Stomach (tissue), 19 donors: ENCODE data around the gene FAM241B. TPM values are rescaled to one million over a fixed set of nuclear protein-coding genes. Genes with fewer than 3 reads are reported as not detected.

ENCODE experiments used
- DNase-seq, 2 donors: peaks; one replicate each; pipeline versions ENCODE4 v3.0.0 to v3.0.0-alpha.2; 2013 to 2019
- H3K27ac ChIP-seq, 5 donors: fragments of 200-600 bp in 4 of 5; sonication (generic) in 4 of 5; one replicate each; pipeline ENCODE4 v1.5.1; 2013 to 2019; ENCODE audit warnings: mild to moderate bottlenecking in 1 of 5, moderate library complexity in 1 of 5
- H3K27me3 ChIP-seq, 3 donors: fragments of 200-600 bp; sonication (generic); one replicate each; pipeline ENCODE4 v1.5.1; 2017 to 2019; ENCODE audit warnings: mixed run types in 1 of 3
- H3K36me3 ChIP-seq, 4 donors: fragments of 200-600 bp; sonication (generic); 1 replicate in 3 of 4; 2 replicates in 1 of 4; pipeline ENCODE4 v1.5.1; 2016 to 2019
- H3K4me1 ChIP-seq, 4 donors: fragments of 200-600 bp; sonication (generic); one replicate each; pipeline ENCODE4 v1.5.1; 2016 to 2019
- H3K4me3 ChIP-seq, 4 donors: fragments of 200-600 bp; sonication (generic) in 3 of 4; one replicate each; pipeline ENCODE4 v1.5.1; 2016 to 2019; ENCODE audit warnings: mild to moderate bottlenecking in 1 of 4
- H3K9me3 ChIP-seq, 4 donors: fragments of 200-600 bp; sonication (generic); one replicate each; pipeline ENCODE4 v1.5.1; 2016 to 2019
- EP300 ChIP-seq: sonication (generic); formaldehyde crosslinking; IDR thresholded peaks from one replicate; pipeline ENCODE4 v1.6.1; 2017; ENCODE audit warnings: antibody characterized with exemption
- POLR2A ChIP-seq, 4 donors: fragments of 450-650 bp; IDR thresholded peaks; one replicate each; pipeline ENCODE4 v1.6.1; 2016; ENCODE audit warnings: antibody characterized with exemption in 4 of 4, control low read depth in 2 of 4, mild to moderate bottlenecking in 1 of 4, moderate library complexity in 1 of 4
- POLR2AphosphoS5 ChIP-seq, 3 donors: sonication (generic); formaldehyde crosslinking; IDR thresholded peaks; one replicate each; pipeline ENCODE4 v1.6.1; 2016; ENCODE audit warnings: antibody characterized with exemption in 3 of 3
- WGBS, 5 donors: extraction: QIAGEN DNeasy Blood & Tissue Kit in 3 of 5; methylation state at CpG; one replicate each; pipeline versions ENCODE4 v1.1.5 to v1.1.7; 2013 to 2018; 5-methylcytosine and 5-hydroxymethylcytosine counted together
- intact Hi-C: fragments of 100-400 bp; cut with DNase I; formaldehyde crosslinking; loops from one replicate; pipeline ENCODE4 v1.15.1; 2023; ENCODE audit warnings: low total_unique reads
- long read RNA-seq, 10 donors: transcript quantifications; one replicate each; lab custom pipeline, GENCODE V29; 2026
- polyA plus RNA-seq, 3 donors: library from polyadenylated mRNA; stranded (reverse); fragments of 200-250 nt; gene quantifications; one replicate each; pipeline ENCODE4 v1.2.3, GENCODE V29; 2013
- total RNA-seq, 5 donors: library from RNA; depleted of rRNA; stranded (reverse); fragments of >200 nt; gene quantifications; one replicate each; pipeline versions ENCODE4 v1.1.0 to v1.2.3, GENCODE V29; 2014 to 2016
- TF ChIP-seq, protein P1 (sequence below), 7 experiments: fragments of 450-650 bp in 4 of 7; fragments of 200-600 bp in 3 of 7; sonication (generic) in 3 of 7; IDR thresholded peaks; one replicate each; pipeline ENCODE4 v1.5.1; 2016 to 2019; ENCODE audit warnings: antibody characterized with exemption in 7 of 7, control low read depth in 2 of 7, mild to moderate bottlenecking in 1 of 7
- donor health status: healthy with polysubstance abuse.
- donor health status: Bipolar disorder and iron deficiency.
- donor health status: healthy.

The FAM241B gene, protein sequence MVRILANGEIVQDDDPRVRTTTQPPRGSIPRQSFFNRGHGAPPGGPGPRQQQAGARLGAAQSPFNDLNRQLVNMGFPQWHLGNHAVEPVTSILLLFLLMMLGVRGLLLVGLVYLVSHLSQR
- total RNA-seq (under 1 TPM in 2 of 5 donors, not detected in 3; 0.55 to 0.58 TPM), polyA plus RNA-seq (1 to 10 TPM; 4.0 to 7.4 (median 4.6) TPM)
- long read RNA-seq, donor 1, partial matches to known transcripts: 0 of 1 reads
- long read RNA-seq, donor 1, other reads (novel, unspliced or antisense): 0 of 1 reads
- long read RNA-seq, donor 2, partial matches to known transcripts: 0 of 2 reads
- long read RNA-seq, donor 2, other reads (novel, unspliced or antisense): 0 of 2 reads
- long read RNA-seq, donor 3, partial matches to known transcripts: 0 of 2 reads
- long read RNA-seq, donor 3, other reads (novel, unspliced or antisense): 0 of 2 reads
- long read RNA-seq, donor 4: 0 reads
- long read RNA-seq, donor 5, partial matches to known transcripts: 0 of 3 reads
- long read RNA-seq, donor 5, other reads (novel, unspliced or antisense): 0 of 3 reads
- long read RNA-seq, donor 6, partial matches to known transcripts: 11 of 16 reads
- long read RNA-seq, donor 6, other reads (novel, unspliced or antisense): 0 of 16 reads
- long read RNA-seq, donor 7, partial matches to known transcripts: 0 of 4 reads
- long read RNA-seq, donor 7, other reads (novel, unspliced or antisense): 0 of 4 reads
- long read RNA-seq, donor 8, partial matches to known transcripts: 6 of 8 reads
- long read RNA-seq, donor 8, other reads (novel, unspliced or antisense): 0 of 8 reads
- long read RNA-seq, donor 9: 0 reads
- long read RNA-seq, donor 10: 0 reads

DNA sequence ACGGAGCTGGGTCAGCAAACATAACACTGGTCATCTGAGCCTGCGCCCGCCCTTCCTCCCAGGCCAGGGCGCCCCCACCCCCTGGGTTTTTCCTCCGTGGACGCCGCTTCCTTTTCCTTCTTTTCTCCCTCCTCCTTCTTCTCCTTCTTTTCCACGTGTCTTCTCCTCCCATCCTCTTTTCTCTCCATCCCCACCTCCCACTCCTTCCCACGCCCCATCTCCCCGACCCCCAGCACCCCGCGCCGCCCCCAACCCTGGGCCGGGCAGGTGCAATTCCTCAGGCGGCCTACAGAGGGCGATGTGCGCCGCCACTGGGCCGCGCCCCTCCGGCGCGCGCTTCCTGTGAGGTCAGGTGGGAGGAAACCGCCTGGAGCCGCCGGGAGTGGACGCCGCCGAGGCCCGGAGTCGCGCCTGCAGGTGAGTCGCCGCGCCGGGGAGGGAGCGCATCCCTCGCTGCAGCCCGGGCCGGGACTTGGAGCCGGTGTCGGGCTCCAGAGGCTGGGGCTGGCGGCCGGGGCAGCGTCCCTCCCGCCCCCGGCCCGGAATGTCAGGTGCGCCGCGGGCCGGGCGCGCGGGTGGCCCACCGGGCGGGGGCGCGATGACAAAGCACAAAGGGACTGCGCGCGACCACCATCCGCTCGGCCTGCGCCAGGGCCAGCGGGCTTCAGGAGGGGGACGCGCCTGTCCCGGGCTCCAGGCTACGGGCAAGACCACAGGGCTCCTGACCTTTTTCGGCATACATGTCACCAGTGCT is at the start of gene FAM241B:
Gene FAM241B, plus strand, starts transcription at position 351 of the 754 bp plus-strand sequence. CDS start 1,497 bp downstream, outside the sequence.
- intact Hi-C loops: loop anchor here (10.0 kb wide), 2 partner anchors 115 to 195 kb away; no protein-coding TSS in a partner anchor
- TF ChIP-seq POLR2AphosphoS5 (IDR thresholded peaks at IDR 0.05) (peak; percentile 20 to 53 (median 40)), POLR2A (IDR thresholded peaks at IDR 0.05) (no peak)
- TF ChIP-seq, protein P1, sequence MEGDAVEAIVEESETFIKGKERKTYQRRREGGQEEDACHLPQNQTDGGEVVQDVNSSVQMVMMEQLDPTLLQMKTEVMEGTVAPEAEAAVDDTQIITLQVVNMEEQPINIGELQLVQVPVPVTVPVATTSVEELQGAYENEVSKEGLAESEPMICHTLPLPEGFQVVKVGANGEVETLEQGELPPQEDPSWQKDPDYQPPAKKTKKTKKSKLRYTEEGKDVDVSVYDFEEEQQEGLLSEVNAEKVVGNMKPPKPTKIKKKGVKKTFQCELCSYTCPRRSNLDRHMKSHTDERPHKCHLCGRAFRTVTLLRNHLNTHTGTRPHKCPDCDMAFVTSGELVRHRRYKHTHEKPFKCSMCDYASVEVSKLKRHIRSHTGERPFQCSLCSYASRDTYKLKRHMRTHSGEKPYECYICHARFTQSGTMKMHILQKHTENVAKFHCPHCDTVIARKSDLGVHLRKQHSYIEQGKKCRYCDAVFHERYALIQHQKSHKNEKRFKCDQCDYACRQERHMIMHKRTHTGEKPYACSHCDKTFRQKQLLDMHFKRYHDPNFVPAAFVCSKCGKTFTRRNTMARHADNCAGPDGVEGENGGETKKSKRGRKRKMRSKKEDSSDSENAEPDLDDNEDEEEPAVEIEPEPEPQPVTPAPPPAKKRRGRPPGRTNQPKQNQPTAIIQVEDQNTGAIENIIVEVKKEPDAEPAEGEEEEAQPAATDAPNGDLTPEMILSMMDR (IDR thresholded peaks at IDR 0.05): peak in 6 of 7 experiments; percentile 50 to 100 (median 98)
- peak; percentile 80 to 93 for DNase-seq
- Histone ChIP-seq H3K27ac (peak within 1 kb of the TSS in 3 of 5 donors; percentile 54 to 79 (median 73)), H3K36me3 (peaks cover 0 to 16% (median 5%) of the 10 kb centered on the region in 4 donors), H3K4me1 (peaks cover 3 to 23% (median 18%) of the 10 kb centered on the region in 4 donors), H3K9me3 (no peaks in the 10 kb centered on the region), H3K4me3 (peak within 1 kb of the TSS; percentile 59 to 79 (median 70)), H3K27me3 (peaks cover 0 to 29% (median 13%) of the 10 kb centered on the region in 3 donors)
- whole genome bisulfite sequencing, 5 donors: 2 to 9% (median 3%) methylated on average over 17 to 72 of the region's 72 CpGs

DNA sequence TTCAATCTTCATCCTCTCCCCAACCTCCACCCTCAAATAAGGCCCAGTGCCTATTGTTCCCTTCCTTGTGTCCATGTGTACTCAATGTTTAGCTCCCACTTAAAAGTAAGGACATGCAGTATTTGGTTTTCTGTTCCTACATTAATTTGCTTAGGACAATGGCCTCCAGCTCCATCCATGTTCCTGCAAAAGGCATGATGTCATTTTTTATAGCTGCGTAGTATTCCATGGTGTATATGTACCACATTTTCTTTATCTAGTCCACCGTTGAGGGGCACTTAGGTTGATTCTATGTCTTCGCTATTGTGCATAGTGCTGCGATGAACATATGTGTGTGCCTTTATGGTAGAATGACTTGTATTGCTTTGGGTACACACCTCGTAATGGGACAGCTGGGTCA is 49.6 kb upstream of the FAM241B start:
- Histone ChIP-seq H3K4me3 (no peak overlapping the region), H3K9me3 (peaks cover 0 to 6% (median 2%) of the 10 kb centered on the region in 4 donors), H3K36me3 (no peaks in the 10 kb centered on the region), H3K27ac (no peak overlapping the region), H3K4me1 (peaks cover 0 to 3% (median 0%) of the 10 kb centered on the region in 4 donors), H3K27me3 (peaks cover 18 to 64% (median 48%) of the 10 kb centered on the region in 3 donors)
- TF ChIP-seq, protein P1 (IDR thresholded peaks at IDR 0.05): no peak
- no peak for TF ChIP-seq EP300
- no peak for TF ChIP-seq POLR2AphosphoS5 (IDR thresholded peaks at IDR 0.05)
- TF ChIP-seq POLR2A (IDR thresholded peaks at IDR 0.05): no peak
- intact Hi-C loops: no loop called here
- DNase-seq: no peak
- 70 to 81% (median 78%) methylated on average over 5 of the region's 5 CpGs for WGBS, 5 donors

DNA sequence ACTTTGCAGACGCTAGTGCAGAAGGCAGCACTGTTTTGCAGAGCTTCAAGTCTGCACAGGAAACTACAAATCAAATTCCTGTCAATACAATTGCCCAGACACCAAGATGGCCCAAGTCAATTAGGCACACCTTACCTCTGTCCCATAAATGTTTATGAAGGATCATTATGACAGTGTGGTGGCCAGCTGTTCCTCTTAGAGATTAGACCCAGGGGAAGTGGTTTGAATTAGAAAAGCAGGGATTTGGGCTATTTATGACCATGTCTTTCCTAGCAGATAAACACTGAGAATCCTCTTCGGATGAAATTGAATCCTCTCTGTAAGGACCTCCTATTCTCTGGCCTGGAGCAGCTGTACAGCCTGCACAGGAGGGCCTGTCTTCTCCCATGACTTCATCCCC is 46.9 kb upstream of the FAM241B start:
- H3K27me3 ChIP-seq: peaks cover 8 to 37% (median 27%) of the 10 kb centered on the region in 3 donors
- no peak overlapping the region for H3K27ac ChIP-seq
- H3K9me3 ChIP-seq: peaks cover 0 to 6% (median 2%) of the 10 kb centered on the region in 4 donors
- no peaks in the 10 kb centered on the region for H3K36me3 ChIP-seq
- intact Hi-C loops: no loop called here
- H3K4me3 ChIP-seq: no peak overlapping the region
- no peak for DNase-seq
- H3K4me1 ChIP-seq: no peaks in the 10 kb centered on the region
- 45 to 73% (median 59%) methylated on average over 2 of the region's 2 CpGs for WGBS, 5 donors
- TF ChIP-seq, protein P1 (IDR thresholded peaks at IDR 0.05): no peak
- TF ChIP-seq POLR2AphosphoS5 (IDR thresholded peaks at IDR 0.05): no peak
- TF ChIP-seq POLR2A (IDR thresholded peaks at IDR 0.05): no peak
- TF ChIP-seq EP300: no peak
